HUES6 (cell line): ENCODE data around the gene NLRP1.

Experiments used
- H3K27ac ChIP-seq: 2 replicates; pipeline ENCODE4 v1.7.0; 2013; ENCODE audit warnings: low read depth, mild to moderate bottlenecking, low read length, inconsistent platforms
- H3K27me3 ChIP-seq: 2 replicates; pipeline ENCODE4 v1.6.1; 2013; ENCODE audit warnings: low read length; ENCODE audit not compliant: control insufficient read depth, insufficient read depth
- H3K36me3 ChIP-seq: 2 replicates; pipeline ENCODE4 v1.6.1; 2013; ENCODE audit warnings: low read length; ENCODE audit not compliant: control insufficient read depth, insufficient read depth
- H3K4me1 ChIP-seq: 2 replicates; pipeline ENCODE4 v1.6.1; 2013; ENCODE audit warnings: low read length; ENCODE audit not compliant: control insufficient read depth, insufficient read depth
- H3K4me3 ChIP-seq: 2 replicates; pipeline ENCODE4 v1.5.1; 2013; ENCODE audit warnings: low read depth, low read length
- H3K9ac ChIP-seq: one replicate; pipeline ENCODE4 v1.6.1; 2013; ENCODE audit warnings: mild to moderate bottlenecking, low read length
- H3K9me3 ChIP-seq: 2 replicates; pipeline ENCODE4 v1.6.1; 2013; ENCODE audit warnings: low read depth, low read length; ENCODE audit not compliant: control insufficient read depth, insufficient read depth

NLRP1 gene

GRCh38 chr17:5584383-5585286 is at the start of gene NLRP1:
Gene NLRP1 (minus strand): TSS chr17:5584509. CDS start chr17:5583957, 552 bp downstream.
- Histone ChIP-seq H3K27me3 (no peaks in the 10 kb centered on the region), H3K9me3 (no peaks in the 10 kb centered on the region), H3K36me3 (no peaks in the 10 kb centered on the region), H3K9ac (no peak within 1 kb of the TSS), H3K4me3 (no peak within 1 kb of the TSS), H3K4me1 (peaks cover 15% of the 10 kb centered on the region; the same call in 1 of the 2 replicates), H3K27ac (no peak within 1 kb of the TSS; the same call in 1 of the 2 replicates)

GRCh38 chr17:5631958-5632590 is 47.8 kb upstream of the NLRP1 start:
- Histone ChIP-seq H3K9ac (no peak overlapping the region), H3K9me3 (no peaks in the 10 kb centered on the region), H3K4me1 (no peaks in the 10 kb centered on the region), H3K27me3 (0 out of 2 replicates have a peak, but pooled peaks cover 3% of the 10 kb centered on the region), H3K36me3 (no peaks in the 10 kb centered on the region), H3K4me3 (no peak overlapping the region), H3K27ac (no peak overlapping the region)

GRCh38 chr17:5630434-5630833 is 46.1 kb upstream of the NLRP1 start:
- no peak overlapping the region for H3K27ac ChIP-seq
- H3K9me3 ChIP-seq = no peaks in the 10 kb centered on the region
- no peak overlapping the region for H3K4me3 ChIP-seq
- H3K9ac ChIP-seq = no peak overlapping the region
- H3K27me3 ChIP-seq = 0 out of 2 replicates have a peak, but pooled peaks cover 3% of the 10 kb centered on the region
- H3K4me1 ChIP-seq = no peaks in the 10 kb centered on the region
- no peaks in the 10 kb centered on the region for H3K36me3 ChIP-seq

- H3K4me1 ChIP-seq = no peaks in the 10 kb centered on the region
- H3K9ac ChIP-seq = no peak overlapping the region
- 0 out of 2 replicates have a peak, but pooled peaks cover 3% of the 10 kb centered on the region for H3K27me3 ChIP-seq
- H3K27ac ChIP-seq = no peak overlapping the region
- no peak overlapping the region for H3K4me3 ChIP-seq
- H3K36me3 ChIP-seq = no peaks in the 10 kb centered on the region
- H3K9me3 ChIP-seq = no peaks in the 10 kb centered on the region
Measured at GRCh38 chr17:5629128-5629527, 44.8 kb upstream of the NLRP1 start.

DNA sequence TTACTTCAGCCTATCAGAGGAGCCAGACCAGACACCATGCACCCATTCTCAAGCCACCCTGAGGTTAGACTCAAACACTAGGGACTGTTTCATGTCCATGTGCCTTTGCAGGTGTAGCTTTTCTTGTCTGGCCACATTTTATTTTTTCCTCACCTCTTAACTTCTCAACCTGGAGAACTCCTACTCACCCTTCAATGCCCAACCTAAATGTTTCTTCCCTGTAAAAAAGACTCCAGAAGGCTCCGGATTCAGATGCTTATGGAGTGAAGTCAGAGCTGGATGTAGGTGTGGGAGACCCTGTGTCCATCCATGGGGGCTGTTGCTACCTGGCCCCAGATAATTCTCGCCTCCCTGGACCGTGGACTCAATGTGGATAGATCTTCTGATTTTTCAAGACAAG is 44.0 kb upstream of the NLRP1 start:
- Histone ChIP-seq H3K9me3 (no peaks in the 10 kb centered on the region), H3K9ac (no peak overlapping the region), H3K36me3 (no peaks in the 10 kb centered on the region), H3K4me3 (no peak overlapping the region), H3K4me1 (no peaks in the 10 kb centered on the region), H3K27ac (no peak overlapping the region), H3K27me3 (peaks cover 3% of the 10 kb centered on the region; the same call in 1 of the 2 replicates)

DNA sequence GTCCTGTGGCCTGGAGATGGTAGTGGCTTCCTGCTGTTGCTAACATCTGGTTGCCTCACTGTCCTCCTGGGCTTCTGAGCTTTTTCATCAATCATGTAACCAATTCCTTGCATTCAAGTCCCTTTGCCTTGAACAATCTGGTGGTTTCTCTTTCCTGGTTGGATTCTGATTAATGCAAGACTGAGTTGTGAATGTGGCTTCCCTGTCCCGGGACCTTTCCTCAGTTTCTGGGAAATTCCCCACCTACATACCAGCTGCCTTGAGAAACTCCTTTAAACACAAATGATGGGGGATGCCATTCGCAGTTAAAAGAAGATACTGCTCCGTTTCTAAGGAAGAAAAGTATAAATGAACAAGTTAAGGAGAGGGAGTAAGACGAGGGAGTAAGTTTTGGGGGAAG is 39.9 kb upstream of the NLRP1 start:
- Histone ChIP-seq H3K4me3 (no peak overlapping the region), H3K4me1 (no peaks in the 10 kb centered on the region), H3K27me3 (peaks cover 11% of the 10 kb centered on the region; the same call in 1 of the 2 replicates), H3K9ac (no peak overlapping the region), H3K9me3 (no peaks in the 10 kb centered on the region), H3K27ac (no peak overlapping the region), H3K36me3 (no peaks in the 10 kb centered on the region)

DNA sequence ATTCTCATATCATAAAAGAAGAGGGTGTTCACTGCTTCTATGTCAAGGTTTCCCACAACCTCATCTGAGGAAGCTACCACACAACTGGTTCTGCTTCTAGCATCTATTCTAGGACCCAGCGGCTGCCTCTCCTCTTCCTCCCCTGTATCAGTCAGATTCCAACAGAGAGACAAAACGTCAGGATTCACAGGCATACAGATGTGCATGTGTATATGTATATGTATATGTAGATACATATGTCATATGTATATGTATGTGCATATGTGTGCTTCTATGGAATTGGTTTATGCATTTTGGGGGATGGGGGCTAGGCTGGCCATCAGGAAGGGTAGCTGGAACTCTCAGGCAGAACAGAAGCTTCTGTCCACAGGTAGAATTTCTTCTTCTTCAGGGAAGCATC is 37.4 kb upstream of the NLRP1 start:
- no peaks in the 10 kb centered on the region for H3K36me3 ChIP-seq
- no peaks in the 10 kb centered on the region for H3K9me3 ChIP-seq
- H3K4me1 ChIP-seq = no peaks in the 10 kb centered on the region
- H3K4me3 ChIP-seq = no peak overlapping the region
- H3K27me3 ChIP-seq = peaks cover 11% of the 10 kb centered on the region; the same call in 1 of the 2 replicates
- H3K9ac ChIP-seq = no peak overlapping the region
- H3K27ac ChIP-seq = no peak overlapping the region

DNA sequence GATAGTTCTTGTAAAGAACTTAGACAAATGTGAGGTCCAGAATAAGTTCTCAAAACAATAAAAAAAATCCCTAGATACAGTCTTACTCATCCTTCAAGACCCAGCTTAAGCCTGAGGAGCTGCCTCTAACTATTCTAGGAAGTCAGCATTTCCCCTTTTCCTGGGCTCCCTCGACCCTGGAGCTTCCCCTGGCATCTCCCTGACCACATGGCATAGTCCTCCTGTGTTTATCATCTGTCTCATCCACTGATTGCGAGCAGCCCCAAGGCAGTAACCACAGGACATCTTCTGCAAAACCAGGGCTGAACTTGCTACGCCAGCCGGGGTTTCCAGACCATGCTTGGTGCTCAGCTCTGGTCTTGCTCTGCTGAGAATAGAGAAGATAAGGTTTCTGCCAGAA is 36.7 kb upstream of the NLRP1 start:
- H3K4me1 ChIP-seq = no peaks in the 10 kb centered on the region
- H3K27me3 ChIP-seq = peaks cover 11% of the 10 kb centered on the region; the same call in 1 of the 2 replicates
- H3K4me3 ChIP-seq = no peak overlapping the region
- H3K36me3 ChIP-seq = no peaks in the 10 kb centered on the region
- no peaks in the 10 kb centered on the region for H3K9me3 ChIP-seq
- no peak overlapping the region for H3K27ac ChIP-seq
- H3K9ac ChIP-seq = no peak overlapping the region

DNA sequence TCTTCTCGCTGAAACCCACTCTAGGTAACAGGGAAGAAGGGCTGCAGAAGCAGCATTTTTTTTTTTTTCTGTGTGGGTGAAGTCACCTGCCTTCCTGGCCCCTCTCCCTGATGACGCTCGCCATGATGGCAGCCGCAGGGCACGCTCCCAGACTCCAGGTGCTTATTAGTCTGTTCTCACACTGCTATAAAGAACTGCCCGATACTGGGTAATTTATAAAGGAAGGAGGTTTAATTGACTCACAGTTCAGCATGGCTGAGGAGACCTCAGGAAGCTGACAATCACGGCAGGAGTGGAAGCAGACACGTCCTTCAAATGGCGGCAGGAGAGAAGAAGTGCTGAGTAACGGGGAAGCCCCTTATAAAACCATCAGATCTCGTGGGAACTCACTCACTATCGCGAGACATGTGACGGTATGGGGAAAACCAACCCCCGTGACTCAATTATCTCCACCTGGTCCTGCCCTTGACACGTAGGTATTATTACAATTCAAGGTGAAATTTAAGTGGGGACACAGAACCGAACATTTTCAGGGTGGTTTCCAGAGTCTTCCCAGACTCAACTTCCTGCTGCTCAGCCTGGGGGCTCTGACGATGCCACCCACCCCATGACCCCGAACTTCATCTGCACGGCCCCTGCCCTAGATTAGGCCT is 34.9 kb upstream of the NLRP1 start:
- no peak overlapping the region for H3K27ac ChIP-seq
- H3K9me3 ChIP-seq = no peaks in the 10 kb centered on the region
- H3K27me3 ChIP-seq = peaks cover 11% of the 10 kb centered on the region; the same call in 1 of the 2 replicates
- no peaks in the 10 kb centered on the region for H3K36me3 ChIP-seq
- no peaks in the 10 kb centered on the region for H3K4me1 ChIP-seq
- H3K9ac ChIP-seq = no peak overlapping the region
- H3K4me3 ChIP-seq = no peak overlapping the region

GRCh38 chr17:5618476-5618875 is 34.2 kb upstream of the NLRP1 start:
- Histone ChIP-seq H3K27me3 (peaks cover 11% of the 10 kb centered on the region; the same call in 1 of the 2 replicates), H3K27ac (no peak overlapping the region), H3K4me3 (no peak overlapping the region), H3K36me3 (no peaks in the 10 kb centered on the region), H3K4me1 (no peaks in the 10 kb centered on the region), H3K9me3 (no peaks in the 10 kb centered on the region), H3K9ac (no peak overlapping the region)
